Measurements from ENCODE around the gene ATXN10.

DNA sequence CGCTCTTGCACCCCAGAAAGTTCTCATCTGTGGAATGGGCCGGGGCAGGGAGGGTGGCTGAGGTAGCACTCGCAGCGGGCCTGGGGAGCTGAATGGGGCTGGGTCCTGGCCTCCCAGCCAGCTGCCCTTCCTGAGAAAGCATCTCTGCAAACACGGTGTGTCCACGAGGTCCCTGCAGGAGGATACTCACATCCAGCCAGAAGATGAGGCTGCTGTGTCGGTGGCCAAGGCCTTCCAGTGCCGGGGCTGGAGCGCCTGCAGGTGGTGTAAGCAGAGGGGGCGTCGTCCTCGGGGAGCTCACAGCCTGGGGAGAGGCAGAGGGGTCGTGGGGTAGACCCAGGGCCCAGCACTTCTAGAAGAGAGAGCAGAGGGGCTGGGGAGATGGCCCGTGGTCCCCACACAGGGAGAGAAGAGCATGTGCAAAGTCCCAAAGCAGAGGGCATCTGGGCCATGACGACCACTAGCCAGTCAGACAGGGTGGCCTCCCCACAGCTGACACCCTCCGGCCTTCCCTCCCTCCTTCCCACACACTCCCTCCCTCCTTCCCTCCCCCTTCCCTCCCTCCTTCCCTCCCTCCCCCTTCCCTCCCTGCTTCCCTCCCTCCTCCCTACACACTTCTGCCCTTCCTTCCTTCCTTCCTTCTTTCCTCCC is 207.4 kb downstream of the ATXN10 start:
- TF ChIP-seq, protein P1, sequence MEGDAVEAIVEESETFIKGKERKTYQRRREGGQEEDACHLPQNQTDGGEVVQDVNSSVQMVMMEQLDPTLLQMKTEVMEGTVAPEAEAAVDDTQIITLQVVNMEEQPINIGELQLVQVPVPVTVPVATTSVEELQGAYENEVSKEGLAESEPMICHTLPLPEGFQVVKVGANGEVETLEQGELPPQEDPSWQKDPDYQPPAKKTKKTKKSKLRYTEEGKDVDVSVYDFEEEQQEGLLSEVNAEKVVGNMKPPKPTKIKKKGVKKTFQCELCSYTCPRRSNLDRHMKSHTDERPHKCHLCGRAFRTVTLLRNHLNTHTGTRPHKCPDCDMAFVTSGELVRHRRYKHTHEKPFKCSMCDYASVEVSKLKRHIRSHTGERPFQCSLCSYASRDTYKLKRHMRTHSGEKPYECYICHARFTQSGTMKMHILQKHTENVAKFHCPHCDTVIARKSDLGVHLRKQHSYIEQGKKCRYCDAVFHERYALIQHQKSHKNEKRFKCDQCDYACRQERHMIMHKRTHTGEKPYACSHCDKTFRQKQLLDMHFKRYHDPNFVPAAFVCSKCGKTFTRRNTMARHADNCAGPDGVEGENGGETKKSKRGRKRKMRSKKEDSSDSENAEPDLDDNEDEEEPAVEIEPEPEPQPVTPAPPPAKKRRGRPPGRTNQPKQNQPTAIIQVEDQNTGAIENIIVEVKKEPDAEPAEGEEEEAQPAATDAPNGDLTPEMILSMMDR (IDR thresholded peaks at IDR 0.05; ENCODE audit: low read depth, low read length), result no peak
- no peak for TF ChIP-seq POLR2A (IDR thresholded peaks at IDR 0.05; ENCODE audit: extremely low read depth, insufficient read length)
- TF ChIP-seq, protein P2, sequence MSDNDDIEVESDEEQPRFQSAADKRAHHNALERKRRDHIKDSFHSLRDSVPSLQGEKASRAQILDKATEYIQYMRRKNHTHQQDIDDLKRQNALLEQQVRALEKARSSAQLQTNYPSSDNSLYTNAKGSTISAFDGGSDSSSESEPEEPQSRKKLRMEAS (IDR thresholded peaks at IDR 0.05; ENCODE audit: low read depth, low read length), result no peak

All from NB4 (cell line).